GM21367 (cell line): ENCODE data around the gene DACT2.
"Not testable (repeated sequence)": the region's sequence is repeated elsewhere in the genome, so short reads cannot be mapped to it uniquely, and the experiment has no call there.

Source experiments
- ATAC-seq: cut with Tn5 transposase; IDR thresholded peaks from one replicate; pipeline ENCODE4 v1.9.1; 2021; ENCODE audit not compliant: unreplicated experiment

The DACT2 gene

GRCh38 chr6:168305096-168305749, 14.4 kb downstream of the DACT2 start:
- no peak for ATAC-seq

GRCh38 chr6:168304752-168305015, 14.9 kb downstream of the DACT2 start:
- ATAC-seq = no peak

- no peak for ATAC-seq
Measured at GRCh38 chr6:168303982-168304751, 15.4 kb downstream of the DACT2 start.

GRCh38 chr6:168302534-168302933, 17.0 kb downstream of the DACT2 start:
- ATAC-seq = no peak

GRCh38 chr6:168301648-168302398, 17.8 kb downstream of the DACT2 start:
- no peak for ATAC-seq

GRCh38 chr6:168300975-168301647, 18.5 kb downstream of the DACT2 start:
- ATAC-seq = no peak

- ATAC-seq = no peak
Measured at GRCh38 chr6:168299541-168300511, 19.8 kb downstream of the DACT2 start.

- no peak for ATAC-seq
Measured at GRCh38 chr6:168297643-168298042, 21.9 kb downstream of the DACT2 start.

- no peak for ATAC-seq
Measured at GRCh38 chr6:168294901-168295300, 24.7 kb downstream of the DACT2 start.

GRCh38 chr6:168293636-168294530, 25.7 kb downstream of the DACT2 start:
- ATAC-seq = no peak

GRCh38 chr6:168292826-168293225, 26.8 kb downstream of the DACT2 start:
- no peak for ATAC-seq

GRCh38 chr6:168291450-168291849, 28.1 kb downstream of the DACT2 start:
- ATAC-seq = no peak

- ATAC-seq = no peak
Measured at GRCh38 chr6:168290095-168290494, 29.5 kb downstream of the DACT2 start.

GRCh38 chr6:168289571-168289962, 30.0 kb downstream of the DACT2 start:
- no peak for ATAC-seq

GRCh38 chr6:168288781-168289570, 30.6 kb downstream of the DACT2 start:
- ATAC-seq = no peak

GRCh38 chr6:168287460-168287859, 32.1 kb downstream of the DACT2 start:
- ATAC-seq = not testable (repeated sequence)

GRCh38 chr6:168286771-168287446, 32.7 kb downstream of the DACT2 start:
- not testable (repeated sequence) for ATAC-seq

GRCh38 chr6:168286116-168286515, 33.5 kb downstream of the DACT2 start:
- ATAC-seq = no peak
